Measurements from ENCODE around the gene ALDH4A1.
A peak's percentile ranks its signal among the peaks of the same experiment; 100 is the strongest.

The ALDH4A1 gene

DNA sequence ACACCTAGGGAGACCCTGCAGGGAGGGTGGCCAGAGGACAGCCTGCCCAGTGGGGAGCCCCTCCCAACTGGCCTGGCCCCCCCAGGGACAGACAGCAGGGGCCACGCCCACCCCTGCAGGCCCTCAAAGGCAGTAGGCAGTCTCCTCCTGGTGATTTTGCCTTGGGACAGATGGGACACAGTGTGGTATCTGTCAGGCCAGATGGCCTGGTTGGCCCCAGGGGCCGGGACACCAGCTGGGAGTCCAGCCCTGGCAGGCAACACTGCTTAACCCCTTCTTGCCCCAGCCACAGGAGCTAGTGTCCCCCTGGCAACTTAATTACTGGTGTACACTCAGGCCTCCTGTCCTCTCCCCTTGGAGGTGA is 36.3 kb upstream of the ALDH4A1 start:
- DNase-seq: no peak

DNA sequence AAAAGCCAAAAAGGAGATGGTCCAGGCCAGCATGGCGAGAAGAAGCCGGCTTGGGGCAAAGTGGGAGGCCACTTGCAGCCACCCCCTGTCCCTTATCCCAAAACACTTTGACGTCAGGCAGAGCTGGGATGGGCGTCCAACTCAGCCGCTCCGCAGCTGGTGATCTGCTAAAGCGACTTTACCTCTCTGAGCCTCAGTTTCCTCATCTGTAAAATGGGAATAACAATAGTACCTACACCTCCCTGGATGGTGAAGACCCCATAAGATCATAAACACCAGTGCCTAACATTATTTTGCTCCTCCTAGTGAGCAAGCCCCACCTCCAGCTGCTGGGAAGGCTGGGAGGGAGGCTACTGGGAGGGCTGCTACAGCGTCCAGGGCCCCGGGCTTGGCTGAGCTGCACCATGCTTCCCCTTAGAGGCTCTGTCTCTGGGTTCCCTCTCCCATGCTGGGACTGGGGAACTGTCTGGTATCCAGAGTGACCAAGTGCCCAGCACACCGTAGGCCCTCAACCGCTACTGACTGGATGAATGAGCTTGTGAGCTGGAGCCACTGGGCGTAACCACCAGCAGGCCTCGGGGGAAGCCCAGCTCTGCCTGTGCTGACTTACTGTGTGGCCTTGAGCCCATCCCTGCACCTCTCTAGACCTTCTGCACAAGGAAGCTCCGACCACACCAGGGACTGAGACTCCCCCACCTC is 35.8 kb upstream of the ALDH4A1 start:
- no peak for DNase-seq

DNA sequence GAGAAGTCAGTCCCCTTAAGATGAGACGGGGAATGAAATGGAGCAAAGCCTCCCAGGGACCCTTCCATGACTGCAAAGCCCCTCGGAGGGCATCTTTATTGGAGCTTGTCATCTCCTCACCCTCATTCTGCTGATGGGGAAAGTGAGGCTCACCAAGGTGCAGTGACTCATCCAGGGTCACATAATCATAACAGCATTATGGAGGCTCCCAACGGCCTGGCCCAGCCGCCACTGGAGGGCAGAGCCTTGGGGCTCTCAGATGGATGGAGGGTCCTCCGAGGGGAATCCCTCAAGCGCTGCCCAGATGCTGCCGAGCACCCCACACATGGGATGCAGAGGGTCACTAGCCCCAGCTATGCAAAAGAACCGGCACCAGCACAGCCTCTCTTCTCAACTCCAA is 35.2 kb upstream of the ALDH4A1 start:
- DNase-seq: no peak

DNA sequence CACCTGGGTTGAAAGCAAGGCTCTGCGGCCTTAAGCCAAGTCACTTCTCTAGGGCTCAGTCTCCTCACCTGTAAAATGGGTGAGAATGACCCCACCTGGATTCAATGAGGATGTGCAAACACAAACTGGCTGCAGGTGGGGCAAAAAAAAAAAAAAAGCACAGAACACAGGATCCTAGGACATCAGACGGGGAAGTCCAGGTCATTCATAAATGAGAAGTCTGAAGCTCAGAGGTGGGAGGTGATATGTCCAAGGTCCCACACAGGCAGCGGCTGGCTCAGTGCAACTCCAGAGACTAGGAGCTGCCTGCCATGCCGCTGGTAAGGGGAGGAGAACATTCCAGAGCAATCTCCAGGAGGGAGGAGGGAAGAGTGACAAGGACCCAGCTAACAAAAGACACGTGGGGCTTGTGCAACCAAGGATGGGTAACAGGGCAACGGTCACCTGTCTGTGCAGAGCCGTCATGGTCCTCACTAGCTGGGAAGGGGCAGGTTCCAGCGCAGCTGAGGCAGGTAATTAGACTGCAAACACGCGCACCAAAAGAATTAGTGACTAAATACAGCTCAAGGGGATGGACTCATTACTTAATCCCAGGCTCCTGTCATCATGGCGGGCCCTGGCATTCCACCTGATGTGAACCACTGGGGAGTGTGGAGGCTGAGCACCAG is 34.6 kb upstream of the ALDH4A1 start:
- DNase-seq: no peak

DNA sequence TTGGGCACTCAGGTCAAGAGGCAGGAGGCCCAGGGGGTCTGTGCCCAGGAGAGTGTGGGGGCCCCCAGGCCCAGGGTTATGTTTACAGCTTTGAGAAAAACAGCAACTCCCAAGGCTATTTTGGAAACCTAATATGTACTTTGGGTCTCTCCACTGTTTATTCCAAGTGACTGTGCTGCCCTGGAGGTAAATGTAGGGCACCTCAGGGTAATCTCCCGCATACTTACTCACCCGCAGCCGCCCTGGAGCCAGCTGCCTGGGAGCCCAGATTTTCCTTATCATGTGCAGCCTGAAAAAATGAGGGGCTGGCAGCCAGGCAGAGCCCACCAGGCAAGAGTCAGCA is 34.1 kb upstream of the ALDH4A1 start:
- no peak for DNase-seq

DNA sequence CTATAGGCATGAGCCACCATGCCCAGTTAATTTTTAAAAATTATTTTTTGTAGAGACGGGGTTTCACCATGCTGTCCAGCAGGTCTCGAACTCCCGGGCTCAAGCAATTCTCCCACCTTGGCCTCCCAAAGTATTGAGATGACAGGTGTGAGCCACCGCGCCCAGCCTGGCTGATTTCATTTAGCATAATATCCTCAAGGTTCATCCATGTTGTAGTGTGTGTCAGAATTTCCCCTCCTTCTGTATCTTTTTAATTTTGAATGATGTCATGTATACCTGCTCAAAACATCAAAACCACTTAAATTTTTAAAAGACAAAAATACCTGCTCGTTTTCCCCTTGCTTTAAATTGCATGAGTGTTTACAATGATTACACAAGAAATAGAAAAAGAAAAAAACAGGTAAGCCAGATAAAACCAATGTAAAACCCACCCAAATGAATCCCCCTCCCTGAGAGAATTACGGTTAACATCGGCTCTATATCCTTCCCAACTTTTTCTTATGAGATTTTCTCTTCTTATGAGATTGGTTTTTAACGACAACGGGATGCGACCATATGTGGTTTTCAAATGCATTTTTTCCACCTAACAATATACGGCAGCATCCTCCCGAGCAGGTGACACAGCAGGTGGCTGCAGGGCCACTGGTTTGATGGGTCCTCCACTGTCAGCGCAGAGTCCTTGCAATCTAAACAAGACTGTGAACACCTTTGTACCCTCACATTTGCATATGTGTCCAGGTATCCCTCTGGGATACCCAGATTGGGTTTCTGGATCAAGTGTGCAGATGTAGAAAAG is 32.0 kb upstream of the ALDH4A1 start:
- no peak for DNase-seq

DNA sequence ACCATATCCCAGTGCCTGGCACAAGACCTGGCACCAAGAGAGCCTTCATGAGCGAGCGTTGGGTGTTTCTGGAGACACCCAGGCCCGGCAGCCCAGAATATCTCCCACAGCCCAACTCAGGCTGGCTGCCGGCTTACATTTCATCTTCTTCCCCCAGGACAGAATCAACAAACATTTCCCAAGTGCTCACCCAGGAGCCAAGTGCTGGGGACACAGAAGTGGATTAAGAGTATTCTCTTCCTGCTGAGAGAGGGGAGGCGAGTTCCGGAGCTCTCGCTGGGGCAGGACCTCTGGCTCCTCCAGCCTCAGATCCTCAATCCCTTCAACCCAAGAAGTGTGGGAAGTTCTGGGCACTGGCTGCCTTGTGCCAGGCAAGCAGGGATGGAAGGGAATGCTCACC is 30.5 kb upstream of the ALDH4A1 start:
- no peak for DNase-seq

DNA sequence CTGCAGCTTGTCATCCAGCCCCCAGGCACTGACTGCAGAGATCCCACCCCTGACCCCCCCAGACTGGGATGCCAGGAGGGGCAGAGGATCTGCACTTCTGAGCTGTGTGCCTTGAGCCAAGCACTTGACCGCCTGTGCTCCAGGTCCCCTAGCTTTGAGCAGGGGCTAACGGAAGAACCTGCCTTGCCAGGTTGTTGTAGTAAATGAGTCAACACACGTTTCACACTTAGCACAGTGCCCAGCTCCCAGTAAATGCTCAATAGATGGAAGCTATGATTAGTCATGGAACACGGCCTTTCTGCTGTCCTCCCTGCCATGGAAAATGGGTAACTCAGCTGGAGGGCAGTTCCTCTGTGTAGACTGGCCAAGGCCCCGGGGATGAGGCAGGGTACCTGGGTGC is 30.0 kb upstream of the ALDH4A1 start:
- no peak for DNase-seq

DNA sequence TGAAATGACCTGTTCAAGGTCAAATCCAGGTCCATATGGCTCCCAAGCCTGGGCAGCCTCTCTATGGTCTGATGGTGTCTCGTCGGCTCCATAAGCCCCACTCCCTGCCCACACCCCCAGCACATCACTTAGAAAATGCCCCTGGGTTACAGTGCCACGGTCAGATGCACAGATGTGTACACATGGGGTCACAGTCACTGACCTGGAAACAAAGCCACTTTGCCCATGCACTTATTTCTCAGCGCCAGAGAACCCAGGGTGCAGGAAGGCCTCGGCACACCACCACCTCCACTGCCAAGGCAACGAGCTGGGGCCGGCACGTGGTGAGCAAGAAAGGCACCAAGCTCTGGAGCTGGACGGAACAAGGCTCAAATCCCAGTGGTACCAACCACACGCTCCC is 29.4 kb upstream of the ALDH4A1 start:
- DNase-seq: no peak

DNA sequence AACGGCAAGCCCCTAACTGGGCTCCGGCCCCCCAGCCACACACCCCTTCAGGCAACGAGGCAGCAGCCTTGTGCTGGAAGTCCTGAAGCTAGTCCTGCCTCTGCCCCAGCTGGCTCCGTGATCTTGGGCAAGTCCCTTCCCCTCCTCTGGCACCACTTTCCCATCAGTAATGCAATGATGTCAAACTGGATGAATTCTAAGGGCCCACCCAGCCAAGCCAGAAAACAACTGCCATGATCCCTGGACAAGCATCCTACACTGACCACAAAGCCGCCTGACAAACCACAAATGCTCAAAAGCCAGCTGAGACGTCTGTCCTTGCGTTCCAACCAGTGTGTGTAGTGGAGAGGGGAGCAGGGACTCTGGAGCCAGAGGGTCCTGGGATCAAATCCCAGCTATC is 27.3 kb upstream of the ALDH4A1 start:
- DNase-seq: no peak

DNA sequence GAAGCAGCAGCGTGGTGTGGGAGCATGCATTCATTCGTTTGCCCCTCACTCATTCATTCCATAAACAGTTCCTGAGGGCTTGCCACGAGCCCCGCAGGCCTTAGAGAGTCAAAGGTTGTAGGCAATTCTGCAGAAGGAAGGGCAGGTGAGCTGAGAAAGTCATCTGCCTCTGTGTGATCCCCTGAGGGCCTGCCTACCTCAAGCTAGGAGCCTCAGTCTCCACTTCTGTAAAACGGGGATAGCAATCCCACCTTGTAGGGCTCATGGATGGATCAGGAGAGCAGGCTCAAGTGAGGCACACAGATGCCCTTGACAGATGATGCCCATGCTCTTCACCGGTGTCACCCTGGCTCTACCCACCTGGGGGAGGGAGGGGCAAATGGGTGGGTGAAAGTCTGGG is 26.6 kb upstream of the ALDH4A1 start:
- no peak for DNase-seq

DNA sequence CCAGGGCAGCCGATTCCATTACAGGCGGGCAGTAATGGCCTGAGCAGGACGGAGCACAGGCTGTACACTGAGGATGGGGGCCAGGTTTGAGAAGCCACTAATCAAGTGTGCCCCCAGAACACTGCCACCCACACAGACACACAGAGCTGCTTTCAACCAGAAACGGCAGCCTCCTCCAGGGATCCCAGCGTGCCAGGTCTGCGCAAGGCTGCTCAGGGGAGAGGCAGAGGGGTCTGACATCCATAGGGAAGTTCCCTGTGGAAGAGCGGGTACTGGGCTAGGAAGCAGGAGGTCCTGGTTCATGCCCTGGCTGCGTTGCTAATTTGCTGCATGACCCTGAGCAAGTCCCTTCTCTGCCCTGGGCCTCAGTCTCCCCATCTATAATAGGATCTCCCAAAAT is 26.1 kb upstream of the ALDH4A1 start:
- DNase-seq: no peak

DNA sequence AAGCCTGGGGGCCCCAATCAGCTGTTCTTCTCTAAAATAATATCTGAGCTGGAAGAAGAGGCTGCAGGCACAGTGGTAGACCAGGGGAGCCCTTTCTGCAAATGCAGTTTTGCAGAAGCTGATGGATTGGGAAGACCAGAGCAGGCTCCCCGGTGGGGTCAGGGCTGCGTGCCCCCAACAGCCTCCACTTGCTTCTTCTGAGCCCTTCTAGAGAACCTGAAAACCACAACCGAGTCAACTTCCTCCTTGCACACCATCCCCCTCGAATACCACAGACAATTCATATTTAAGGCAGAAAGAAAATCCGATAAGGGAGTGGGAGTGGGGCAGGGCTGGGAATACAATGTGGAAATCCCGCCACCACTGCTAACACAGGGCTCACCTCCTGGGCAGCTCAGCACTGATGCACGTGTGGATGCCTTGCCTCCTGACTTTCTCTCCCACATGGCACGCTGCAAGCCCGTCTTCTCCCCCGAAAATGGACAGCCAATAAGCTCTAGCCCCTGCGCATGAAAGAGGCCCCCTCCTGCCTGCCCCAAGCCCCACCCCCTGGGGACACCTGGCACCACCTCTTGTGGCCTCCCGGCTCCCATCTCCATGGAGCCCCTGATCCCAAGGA is 25.4 kb upstream of the ALDH4A1 start:
- DNase-seq: peak; percentile 63

DNA sequence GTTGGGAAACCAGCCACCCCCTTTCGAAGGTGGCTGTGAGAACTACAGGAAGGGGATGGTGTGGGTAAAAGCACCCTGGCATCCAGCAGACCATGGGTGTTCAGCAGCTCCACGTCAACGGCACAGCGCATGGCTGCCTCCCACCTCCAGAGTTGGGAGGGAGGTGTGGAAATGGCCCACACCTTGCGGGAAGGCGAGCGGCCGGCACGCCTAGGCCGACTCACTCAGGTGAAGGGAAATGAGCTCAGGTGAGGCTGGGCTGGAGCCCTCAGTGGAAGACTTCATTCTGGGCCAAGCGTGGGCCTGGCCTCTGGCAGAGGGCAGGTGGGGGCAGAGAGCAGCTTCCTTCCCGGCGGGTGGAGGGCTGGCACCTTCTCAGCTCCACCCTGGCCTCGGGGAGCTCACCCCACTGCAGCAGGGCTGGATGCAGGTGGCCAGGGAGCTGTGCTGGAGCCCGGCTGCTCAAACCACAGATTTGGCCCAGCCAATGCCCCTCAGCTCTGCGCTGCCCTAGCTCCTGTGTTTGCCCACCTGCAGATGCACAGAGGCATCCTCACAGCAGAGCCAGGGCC is 24.8 kb upstream of the ALDH4A1 start:
- DNase-seq: peak; percentile 70

DNA sequence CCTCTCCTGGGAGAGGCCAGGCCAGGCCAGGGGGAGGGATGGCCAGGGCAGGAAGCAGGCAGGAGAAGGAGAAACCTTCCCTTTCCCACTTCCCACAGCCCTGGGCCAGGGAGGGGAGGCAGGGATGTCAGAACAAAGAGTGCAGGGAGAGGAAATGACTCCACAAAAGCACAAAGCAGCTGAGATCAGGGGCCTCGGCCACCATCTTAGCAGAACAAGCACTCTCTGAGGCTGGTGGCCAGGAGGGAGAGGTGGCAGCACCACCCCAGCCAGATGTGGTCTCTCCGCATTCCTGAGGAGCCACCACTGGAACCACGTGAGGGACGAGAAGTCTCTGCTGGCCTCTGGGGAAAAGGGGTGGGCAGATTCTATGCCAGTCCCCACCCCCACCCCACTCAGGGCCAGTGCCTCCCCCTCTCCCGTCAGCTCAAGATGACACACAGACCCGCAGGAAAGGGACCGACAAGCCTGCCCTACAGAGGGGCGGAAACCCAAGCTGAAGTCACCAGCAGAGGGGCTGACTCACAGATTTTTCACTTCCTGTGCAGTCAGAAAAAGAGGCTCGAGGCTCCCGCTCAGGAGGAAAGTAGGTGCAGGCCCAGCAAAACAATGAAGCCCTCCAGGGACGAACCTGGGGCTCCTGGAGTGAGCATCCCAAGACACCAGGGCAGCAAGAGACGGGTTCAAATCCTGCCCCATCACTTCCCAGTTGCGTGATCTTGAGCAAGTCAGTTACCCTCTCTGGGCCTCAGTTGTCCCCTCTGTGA is 24.1 kb upstream of the ALDH4A1 start:
- DNase-seq: peak; percentile 92

DNA sequence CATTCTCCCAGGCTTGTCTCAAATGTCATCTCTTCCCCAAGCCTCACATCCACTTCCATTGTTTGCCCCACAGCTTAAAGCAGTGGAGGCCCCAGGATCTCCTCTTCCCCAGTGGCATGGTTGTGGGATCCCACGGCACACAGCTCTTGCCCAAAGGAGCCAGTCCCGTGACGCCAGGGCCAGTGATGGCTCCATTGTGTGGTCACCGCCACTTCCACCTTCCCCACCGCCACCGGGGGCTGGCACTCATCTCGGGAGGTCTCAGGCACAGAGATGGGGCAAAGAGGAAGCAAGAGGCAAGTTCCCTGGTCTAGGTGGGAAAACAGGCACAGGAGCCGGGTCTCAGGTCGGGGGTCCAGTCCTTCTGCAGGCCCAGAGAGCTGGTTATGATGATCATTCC is 22.9 kb upstream of the ALDH4A1 start:
- no peak for DNase-seq

DNA sequence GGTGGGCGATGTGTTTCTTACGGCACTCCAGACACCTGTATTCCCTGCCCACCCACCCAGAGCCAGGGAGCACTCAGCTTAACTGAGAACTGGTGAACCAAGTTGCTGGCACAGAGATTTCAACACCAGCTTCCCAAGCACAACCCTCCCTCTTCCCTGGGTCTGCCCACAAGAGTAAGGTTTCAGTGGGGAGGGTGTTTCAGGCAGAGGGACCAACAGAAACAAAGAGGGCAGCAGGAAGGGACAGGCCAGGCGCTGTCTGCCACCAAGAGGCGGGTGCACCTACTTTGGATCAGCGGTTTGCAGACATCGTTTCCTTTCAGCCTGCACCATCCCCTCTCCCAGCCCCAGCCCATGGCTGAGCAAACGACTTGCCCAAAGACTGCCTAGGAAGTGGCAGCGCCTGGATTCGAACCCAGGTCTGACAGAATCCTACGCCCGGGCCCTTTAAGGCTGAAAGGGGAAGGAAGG is 21.9 kb upstream of the ALDH4A1 start:
- DNase-seq: no peak

DNA sequence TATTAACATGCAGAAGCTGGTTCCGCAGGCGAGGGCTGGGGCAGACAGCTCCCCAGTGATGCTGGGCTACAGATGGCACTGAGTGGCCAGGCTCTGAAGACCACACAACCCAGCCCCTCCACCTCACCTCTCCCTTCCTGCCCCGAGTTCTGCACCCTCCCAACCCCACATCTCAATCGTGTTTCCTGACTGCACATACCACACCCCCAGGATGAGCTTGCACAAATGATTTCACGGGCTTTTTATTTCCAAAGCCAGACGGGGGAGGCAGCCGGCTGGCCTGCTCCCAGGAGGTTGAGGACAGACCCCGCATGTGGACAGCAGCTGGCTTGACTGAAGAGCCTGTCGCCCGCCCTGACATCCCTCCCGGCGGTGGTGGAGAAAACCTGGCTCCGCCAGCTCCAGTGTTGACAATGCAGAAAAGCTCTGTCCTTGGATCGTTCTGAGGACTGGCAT is 21.4 kb upstream of the ALDH4A1 start:
- DNase-seq: no peak

DNA sequence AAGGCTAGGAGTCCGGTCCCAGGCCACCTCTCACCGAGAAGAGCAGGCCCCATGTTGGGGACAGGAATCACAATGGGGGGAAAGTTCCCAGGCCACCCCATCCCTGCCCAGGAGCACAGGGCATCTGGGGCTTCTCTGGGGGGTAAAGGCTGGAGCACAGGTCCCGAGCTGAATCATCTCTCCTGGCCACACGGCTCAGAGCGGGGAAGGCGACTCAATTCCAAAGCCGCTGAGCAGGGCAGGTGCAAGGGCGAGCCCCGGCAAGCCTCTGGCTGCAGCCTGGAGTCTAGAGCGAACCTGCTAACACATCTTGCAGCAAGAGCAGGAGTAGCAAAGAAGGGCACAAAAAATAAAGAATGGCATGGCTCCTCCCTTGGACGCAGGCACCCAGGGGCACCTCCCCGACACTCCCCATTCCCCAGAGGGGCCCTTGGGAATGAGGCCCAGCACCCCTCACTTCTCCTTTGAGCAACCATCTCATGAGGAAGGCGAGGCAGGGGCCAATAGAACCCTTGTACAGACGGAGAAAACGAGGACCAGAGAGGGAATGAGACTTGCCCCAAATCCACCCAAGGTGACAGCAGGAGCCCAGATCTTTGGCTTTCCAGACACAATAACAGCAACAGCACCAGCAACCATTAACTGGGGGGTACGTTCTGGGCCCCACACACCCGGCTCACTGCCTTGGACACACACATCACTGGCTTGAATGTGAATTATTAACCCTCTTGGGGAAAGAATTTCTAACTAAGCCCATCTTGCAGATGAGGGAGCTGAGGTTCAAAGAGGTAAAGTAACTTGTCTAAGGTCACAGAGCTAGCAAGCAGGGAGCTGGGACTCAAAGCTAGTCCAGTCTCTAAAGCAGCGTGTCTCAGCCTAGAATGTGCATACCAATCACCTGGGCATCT is 20.7 kb upstream of the ALDH4A1 start:
- no peak for DNase-seq

DNA sequence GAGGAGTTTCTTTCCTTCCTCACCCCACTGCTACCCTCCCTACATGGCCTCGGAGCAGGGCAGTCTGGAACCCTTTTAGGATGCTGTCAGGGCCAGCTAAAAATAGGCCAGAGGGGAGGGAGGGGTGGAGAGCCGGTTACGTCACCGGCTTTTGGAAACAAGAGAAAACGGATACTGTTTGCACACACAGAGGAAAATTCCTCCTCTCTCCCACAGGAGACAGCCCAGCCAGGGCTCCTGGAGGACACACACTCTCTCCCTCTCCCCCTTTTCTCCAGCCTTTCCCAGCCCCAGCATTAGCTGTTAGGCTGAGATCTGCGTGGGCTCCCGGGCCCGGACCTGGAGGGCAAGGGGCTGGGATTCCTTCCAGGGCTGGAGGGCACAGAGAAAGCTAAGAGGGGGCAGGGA is 20.0 kb upstream of the ALDH4A1 start:
- no peak for DNase-seq

DNA sequence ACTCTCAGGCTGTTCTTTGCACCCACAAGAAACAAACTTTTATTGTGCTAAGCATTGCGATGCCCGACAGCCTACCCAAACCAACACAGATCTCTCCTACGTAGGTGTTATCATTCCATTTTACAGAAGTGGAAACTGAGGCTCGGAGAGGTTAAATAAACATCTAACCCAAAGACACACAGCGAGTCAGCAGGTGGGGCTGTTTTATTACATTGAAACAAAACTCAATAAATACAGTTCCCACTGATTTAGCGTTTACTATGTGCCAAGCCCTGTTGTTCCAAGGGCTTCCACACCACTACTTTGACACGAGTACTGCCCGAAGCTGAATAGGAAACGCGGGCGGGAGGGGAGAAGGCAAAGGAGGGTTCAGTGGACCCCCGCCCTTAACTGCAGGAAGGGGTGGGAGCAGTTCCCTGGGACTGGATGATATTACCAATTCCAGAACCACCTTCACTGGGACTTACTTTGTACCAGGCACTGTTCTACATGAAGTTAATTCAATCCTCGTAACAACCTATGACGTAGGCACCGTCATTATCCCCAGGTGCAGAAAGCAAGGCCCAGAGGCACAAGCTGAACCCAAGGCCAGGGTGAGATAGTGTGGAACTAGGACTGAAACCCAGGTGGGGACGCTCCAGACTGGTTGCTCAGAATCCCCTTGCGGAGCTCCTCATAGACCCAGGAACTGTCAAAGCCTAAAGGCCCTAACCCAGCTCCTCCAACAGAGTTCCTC is 19.3 kb upstream of the ALDH4A1 start:
- DNase-seq: no peak
